GM06990 (cell line): ENCODE results near the gene MTMR2.
"Not testable (repeated sequence)": the region's sequence is repeated elsewhere in the genome, so short reads cannot be mapped to it uniquely, and the experiment has no call there.

ENCODE experiments used
- DNase-seq: peaks from one replicate; pipeline ENCODE4 v3.0.0-alpha.2; 2011; ENCODE audit not compliant: insufficient read length; ENCODE audit errors: extremely low read depth
- H3K27me3 ChIP-seq: replicated peaks from 2 replicates; pipeline ENCODE4 v1.6.0; 2011; ENCODE audit warnings: low read length; ENCODE audit not compliant: control insufficient read depth, insufficient read depth
- H3K36me3 ChIP-seq: 2 replicates; pipeline ENCODE4 v1.5.1; 2011; ENCODE audit warnings: low read length; ENCODE audit not compliant: control insufficient read depth, insufficient read depth
- H3K4me3 ChIP-seq: replicated peaks from 2 replicates; pipeline ENCODE4 v1.5.1; 2011; ENCODE audit warnings: low read depth, mild to moderate bottlenecking, control low read depth, low read length
- CTCF ChIP-seq: IDR thresholded peaks from 2 replicates; pipeline ENCODE4 v1.5.1; 2011; ENCODE audit warnings: low read length, control low read depth, mild to moderate bottlenecking, inconsistent platforms; ENCODE audit not compliant: insufficient read depth, poor library complexity, severe bottlenecking

The MTMR2 gene

DNA sequence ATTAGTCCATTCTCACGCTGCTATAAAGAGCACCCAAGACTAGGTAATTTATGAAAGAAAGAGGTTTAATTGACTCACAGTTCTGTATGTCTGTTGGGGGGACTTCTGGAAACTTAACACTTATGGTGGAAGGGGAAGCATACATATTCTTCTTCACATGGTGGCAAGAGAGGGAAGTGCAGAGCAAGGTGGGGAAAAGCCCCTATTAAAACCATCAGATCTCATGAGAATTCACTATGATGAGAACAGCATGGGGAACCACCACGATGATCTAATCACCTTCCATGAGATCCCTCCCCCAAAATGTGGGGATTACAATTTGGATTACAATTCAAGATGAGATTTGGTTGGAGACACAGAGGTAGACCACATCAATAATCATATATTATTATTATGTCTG lies 107.9 kb downstream of the MTMR2 start:
- TF ChIP-seq CTCF: no peak
- no peaks in the 10 kb centered on the region for H3K27me3 ChIP-seq
- DNase-seq: peak; percentile 6
- H3K4me3 ChIP-seq: no peak overlapping the region
- H3K36me3 ChIP-seq: peaks cover 2% of the 10 kb centered on the region; the same call in 1 of the 2 replicates

- not testable (repeated sequence) for DNase-seq, H3K27me3 ChIP-seq, H3K36me3 ChIP-seq, H3K4me3 ChIP-seq
Observed at GRCh38 chr11:95811052-95811451, 112.9 kb downstream of the MTMR2 start.

GRCh38 chr11:95806464-95806863 lies 117.4 kb downstream of the MTMR2 start:
- H3K36me3 ChIP-seq: not testable (repeated sequence)

DNA sequence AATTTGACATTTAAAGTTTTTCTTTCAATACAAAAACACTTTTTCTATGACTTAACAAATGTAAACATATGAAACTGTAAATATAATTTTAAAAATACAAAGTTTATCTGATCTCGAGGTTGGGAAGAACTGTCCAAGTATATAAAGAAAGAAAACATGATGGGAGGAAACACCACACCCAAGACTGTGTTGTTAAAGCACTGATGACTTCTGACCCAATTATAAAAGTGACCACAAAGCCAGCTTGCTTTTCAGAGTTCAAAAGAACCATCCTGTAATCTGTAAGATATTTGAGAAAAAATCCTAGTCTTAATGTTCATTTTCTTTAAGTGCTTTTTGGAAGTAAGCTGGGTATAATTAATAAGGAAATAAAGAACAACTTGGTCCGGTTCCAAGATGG lies 118.0 kb downstream of the MTMR2 start:
- no peak for TF ChIP-seq CTCF
- Histone ChIP-seq H3K4me3 (no peak overlapping the region), H3K27me3 (no peaks in the 10 kb centered on the region), H3K36me3 (no peaks in the 10 kb centered on the region; the same call in 1 of the 2 replicates)
- no peak for DNase-seq

More at GRCh38 chr11:95806464-95806863, 117.4 kb downstream of the MTMR2 start:
- not testable (repeated sequence) for H3K27me3 ChIP-seq, H3K4me3 ChIP-seq, DNase-seq

DNA sequence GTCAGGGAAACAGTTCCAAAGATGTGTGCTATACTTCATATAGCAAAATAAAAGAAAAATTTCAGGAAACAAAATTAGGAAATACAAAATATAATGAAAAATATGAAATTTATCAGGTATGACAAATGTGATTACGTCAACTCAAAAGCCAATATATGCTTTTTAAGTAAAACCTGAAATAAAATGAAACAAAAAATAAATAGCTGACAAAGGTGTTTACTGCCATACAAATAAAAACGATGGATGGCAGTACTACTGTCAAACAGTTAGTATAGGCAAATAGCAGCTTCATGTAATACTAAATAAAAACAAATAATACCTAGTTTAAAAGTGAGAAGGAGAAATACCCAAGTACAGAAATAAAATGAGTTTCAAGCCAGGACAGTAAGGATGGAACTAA lies 119.9 kb downstream of the MTMR2 start:
- Histone ChIP-seq H3K36me3 (no peaks in the 10 kb centered on the region; the same call in 1 of the 2 replicates), H3K27me3 (no peaks in the 10 kb centered on the region), H3K4me3 (no peak overlapping the region)
- no peak for DNase-seq
- TF ChIP-seq CTCF: no peak

GRCh38 chr11:95802806-95803205 lies 121.1 kb downstream of the MTMR2 start:
- H3K36me3 ChIP-seq: no peaks in the 10 kb centered on the region; the same call in 1 of the 2 replicates
- no peaks in the 10 kb centered on the region for H3K27me3 ChIP-seq
- TF ChIP-seq CTCF: no peak
- no peak overlapping the region for H3K4me3 ChIP-seq
- DNase-seq: no peak

DNA sequence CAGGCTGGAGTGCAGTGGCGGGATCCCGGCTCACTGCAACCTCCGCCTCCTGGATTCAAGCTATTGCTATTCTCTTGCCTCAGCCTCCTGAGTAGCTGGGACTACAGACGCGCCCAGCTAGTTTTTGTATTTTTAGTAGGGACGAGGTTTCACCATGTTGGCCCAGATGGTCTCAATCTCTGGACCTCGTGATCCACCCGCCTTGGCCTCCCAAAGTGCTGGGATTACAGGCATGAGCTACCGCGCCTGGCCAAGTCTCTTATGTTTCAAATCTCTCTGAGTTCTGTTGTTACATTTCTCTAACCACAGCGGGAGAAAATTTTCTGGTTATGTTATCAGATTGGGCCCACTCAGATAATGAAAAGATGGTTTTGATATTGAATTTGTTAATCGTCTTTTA lies 123.5 kb downstream of the MTMR2 start:
- Histone ChIP-seq H3K4me3 (no peak overlapping the region), H3K36me3 (no peaks in the 10 kb centered on the region), H3K27me3 (no peaks in the 10 kb centered on the region)
- TF ChIP-seq CTCF: no peak
- DNase-seq: no peak
